Measurements from ENCODE around the gene LOC101059915.
"Not testable (repeated sequence)": the region's sequence is repeated elsewhere in the genome, so short reads cannot be mapped to it uniquely, and the experiment has no call there.

Gene LOC101059915

DNA sequence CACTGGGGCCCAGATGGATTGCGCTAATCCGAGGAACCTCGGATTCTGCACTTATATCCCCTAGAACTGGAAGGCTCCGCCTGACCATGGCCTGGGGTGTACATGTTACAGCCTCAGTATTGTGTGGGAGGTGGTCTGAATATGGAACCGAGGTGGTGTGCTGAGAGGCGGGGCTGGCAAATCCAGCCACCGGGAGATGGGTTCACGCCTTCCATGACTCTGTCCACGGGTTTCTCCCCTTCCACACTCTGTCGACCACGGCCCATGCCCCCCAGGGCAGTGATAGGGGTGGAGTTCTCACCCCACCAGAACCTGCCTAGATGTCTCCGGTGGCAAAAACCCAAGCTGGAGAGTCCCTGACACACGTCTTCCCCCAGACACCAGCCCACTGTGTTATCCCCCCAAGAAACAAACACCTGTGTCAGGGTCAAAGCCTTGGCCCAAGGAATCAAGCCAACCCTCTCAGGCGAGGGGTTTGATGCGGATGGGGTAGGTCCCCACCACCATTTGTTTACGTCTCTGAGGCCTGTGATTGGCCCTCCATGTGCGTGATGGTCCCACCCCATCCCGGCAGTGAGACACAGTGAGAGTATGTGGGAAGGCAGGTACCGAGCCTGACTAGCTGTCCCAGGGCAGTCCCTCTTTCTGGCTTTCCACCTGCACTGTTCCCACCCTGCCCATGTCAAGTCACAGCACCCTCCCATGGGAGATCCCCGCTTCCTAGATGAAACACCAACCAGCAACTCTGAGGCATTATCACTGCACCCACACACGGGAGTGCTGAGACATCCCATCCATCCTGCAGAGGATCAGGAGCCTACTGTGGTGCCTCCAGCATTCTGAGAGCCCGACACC lies 6.6 kb upstream of the LOC101059915 start (continued):
- TF ChIP-seq ZNF8 (CRISPR knock-in tag; IDR thresholded peaks at IDR 0.05), result no peak

DNA sequence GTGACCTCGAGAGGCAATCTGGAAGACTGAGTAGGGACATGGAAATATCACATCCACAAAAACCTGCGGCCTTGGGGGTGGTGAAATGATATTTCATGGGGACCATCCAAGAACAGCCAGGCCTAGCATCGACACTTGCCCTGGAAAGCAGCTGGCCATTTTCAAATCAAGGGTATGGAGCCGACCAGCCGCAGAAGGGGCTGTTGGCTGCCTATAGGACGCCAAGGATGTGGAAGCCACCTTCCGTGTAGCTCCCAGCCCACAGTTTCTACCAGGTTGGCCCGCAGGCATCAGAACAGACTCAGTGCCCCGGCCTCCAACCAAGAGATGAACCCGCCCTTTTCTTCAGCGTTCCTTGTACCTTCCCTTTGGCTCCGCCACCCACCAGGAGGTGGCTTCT lies 5.4 kb upstream of the LOC101059915 start:
- no peak for TF ChIP-seq GLIS3 (CRISPR knock-in tag; IDR thresholded peaks at IDR 0.05)
- ATAC-seq, result no peak

DNA sequence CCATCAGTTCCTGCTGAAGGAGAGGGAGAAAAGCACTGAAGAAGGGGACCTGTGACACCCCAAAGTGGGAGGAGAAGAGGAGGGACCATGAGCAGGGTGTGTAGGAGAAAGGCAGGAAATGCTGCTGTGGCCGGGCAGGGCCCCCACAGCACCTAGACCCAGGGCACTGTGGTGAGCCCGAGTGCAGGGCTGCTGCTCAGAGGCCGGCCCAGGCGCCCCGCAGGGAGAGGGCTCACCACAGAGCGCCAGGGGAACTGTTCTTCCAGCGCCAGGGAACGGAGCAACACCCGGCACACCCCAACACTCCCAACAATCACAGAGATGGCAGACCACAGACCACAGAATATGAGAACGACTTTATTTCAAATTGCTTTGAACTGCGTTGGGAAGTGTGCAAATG lies 4.7 kb upstream of the LOC101059915 start:
- not testable (repeated sequence) for ATAC-seq

DNA sequence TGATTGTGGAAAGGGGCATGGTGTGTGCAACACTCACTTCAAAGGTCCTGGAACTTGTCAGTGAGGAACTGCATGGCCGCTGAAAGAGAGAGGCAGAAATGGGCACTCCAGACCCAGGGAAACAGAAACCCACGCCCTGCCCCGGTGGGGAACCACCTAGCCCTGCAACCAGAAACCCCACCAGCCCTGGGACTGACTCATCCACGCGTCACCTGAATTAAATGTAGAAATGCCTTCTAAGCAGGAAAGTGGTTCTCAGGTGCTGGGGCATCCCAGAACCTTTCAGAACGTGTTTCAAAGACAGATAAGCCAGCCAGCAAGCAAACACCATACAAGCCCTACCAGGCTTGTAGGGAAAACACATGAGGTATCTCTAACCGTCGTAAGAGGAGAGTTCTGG lies 4.1 kb upstream of the LOC101059915 start:
- not testable (repeated sequence) for ATAC-seq

- peak; percentile 91 for ATAC-seq
Measured at GRCh38 chrX:71664202-71664601, 3.1 kb upstream of the LOC101059915 start.

DNA sequence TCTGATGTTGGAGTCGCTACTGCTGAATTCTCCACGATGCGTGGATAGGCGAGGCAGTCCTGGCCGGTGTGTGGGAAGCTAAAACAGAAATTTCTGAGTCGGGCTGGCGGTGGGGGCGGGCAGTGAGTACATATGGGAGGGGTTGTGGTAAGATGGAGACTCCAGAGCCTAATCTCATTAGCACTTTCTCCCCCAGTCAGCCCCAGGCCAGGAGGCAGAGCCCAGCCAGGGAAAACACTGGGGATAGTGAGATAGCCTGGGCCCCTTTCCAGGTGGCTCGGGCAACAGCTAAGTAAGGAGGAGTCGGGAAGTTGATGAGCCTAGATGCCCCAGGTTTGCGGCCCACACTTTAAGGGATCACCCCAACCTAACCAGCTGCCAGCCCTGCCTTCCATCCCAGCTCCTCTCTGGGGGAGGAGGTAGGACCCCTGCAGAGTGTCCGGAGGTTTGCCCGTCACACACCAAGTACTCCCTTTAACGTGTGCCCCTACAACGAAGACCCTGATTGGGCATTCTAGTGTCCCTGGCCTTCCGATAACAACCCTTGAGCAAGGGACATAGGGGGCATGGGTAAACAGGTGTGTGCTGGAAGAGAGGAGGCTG lies 2.4 kb upstream of the LOC101059915 start:
- ATAC-seq, result no peak
- TF ChIP-seq ZNF565 (CRISPR knock-in tag; conservative IDR thresholded peaks at IDR 0.05; ENCODE audit: low read depth) (no peak), CREB5 (CRISPR knock-in tag; IDR thresholded peaks at IDR 0.05; ENCODE audit: low read depth) (no peak)

DNA sequence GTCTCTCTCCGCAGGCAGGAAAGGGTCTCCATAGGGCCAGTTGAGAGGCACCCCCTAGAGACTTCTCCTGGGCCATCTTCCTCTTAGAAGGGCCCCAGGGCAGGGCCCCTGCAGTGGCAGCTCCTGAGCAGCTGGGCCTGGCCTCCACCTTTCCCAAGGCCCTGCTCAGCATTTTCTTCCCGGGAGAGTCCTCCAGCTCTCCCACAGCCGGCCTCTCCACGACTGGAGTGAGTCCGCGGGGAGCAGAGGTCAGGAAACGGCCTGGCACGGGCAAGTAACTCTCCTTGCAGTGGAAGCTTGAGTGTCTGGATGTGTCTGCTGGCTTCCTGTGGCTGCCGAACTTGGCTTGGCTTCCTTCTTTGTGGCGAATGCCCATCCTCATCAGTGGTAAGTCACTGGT lies 1.6 kb upstream of the LOC101059915 start:
- TF ChIP-seq RARB (CRISPR knock-in tag; IDR thresholded peaks at IDR 0.05) (no peak), ESRRG (CRISPR knock-in tag; IDR thresholded peaks at IDR 0.05) (no peak), GLIS3 (CRISPR knock-in tag; IDR thresholded peaks at IDR 0.05) (no peak), PPARA (CRISPR knock-in tag; IDR thresholded peaks at IDR 0.05; ENCODE audit: borderline replicate concordance) (no peak), POU6F1 (CRISPR knock-in tag; IDR thresholded peaks at IDR 0.05; ENCODE audit: borderline replicate concordance, low read depth) (no peak), CREB5 (CRISPR knock-in tag; IDR thresholded peaks at IDR 0.05; ENCODE audit: low read depth) (no peak)
- TF ChIP-seq, protein P1, sequence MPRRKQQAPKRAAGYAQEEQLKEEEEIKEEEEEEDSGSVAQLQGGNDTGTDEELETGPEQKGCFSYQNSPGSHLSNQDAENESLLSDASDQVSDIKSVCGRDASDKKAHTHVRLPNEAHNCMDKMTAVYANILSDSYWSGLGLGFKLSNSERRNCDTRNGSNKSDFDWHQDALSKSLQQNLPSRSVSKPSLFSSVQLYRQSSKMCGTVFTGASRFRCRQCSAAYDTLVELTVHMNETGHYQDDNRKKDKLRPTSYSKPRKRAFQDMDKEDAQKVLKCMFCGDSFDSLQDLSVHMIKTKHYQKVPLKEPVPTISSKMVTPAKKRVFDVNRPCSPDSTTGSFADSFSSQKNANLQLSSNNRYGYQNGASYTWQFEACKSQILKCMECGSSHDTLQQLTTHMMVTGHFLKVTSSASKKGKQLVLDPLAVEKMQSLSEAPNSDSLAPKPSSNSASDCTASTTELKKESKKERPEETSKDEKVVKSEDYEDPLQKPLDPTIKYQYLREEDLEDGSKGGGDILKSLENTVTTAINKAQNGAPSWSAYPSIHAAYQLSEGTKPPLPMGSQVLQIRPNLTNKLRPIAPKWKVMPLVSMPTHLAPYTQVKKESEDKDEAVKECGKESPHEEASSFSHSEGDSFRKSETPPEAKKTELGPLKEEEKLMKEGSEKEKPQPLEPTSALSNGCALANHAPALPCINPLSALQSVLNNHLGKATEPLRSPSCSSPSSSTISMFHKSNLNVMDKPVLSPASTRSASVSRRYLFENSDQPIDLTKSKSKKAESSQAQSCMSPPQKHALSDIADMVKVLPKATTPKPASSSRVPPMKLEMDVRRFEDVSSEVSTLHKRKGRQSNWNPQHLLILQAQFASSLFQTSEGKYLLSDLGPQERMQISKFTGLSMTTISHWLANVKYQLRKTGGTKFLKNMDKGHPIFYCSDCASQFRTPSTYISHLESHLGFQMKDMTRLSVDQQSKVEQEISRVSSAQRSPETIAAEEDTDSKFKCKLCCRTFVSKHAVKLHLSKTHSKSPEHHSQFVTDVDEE (CRISPR knock-in tag; IDR thresholded peaks at IDR 0.05), result no peak
- TF ChIP-seq, protein P2, sequence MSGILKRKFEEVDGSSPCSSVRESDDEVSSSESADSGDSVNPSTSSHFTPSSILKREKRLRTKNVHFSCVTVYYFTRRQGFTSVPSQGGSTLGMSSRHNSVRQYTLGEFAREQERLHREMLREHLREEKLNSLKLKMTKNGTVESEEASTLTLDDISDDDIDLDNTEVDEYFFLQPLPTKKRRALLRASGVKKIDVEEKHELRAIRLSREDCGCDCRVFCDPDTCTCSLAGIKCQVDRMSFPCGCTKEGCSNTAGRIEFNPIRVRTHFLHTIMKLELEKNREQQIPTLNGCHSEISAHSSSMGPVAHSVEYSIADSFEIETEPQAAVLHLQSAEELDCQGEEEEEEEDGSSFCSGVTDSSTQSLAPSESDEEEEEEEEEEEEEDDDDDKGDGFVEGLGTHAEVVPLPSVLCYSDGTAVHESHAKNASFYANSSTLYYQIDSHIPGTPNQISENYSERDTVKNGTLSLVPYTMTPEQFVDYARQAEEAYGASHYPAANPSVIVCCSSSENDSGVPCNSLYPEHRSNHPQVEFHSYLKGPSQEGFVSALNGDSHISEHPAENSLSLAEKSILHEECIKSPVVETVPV (CRISPR knock-in tag; IDR thresholded peaks at IDR 0.05), result no peak
- no peak for ATAC-seq

Data from SK-N-SH treated with all-trans-retinoic acid at 6 μM for 48 hours (cell line).